Cardiac fibroblast (primary cell): Measurements from ENCODE around the gene ZBTB47.

ENCODE experiments used
- DNase-seq, 2 donors: peaks; one replicate each; pipeline versions ENCODE4 v3.0.0 to v3.0.0-alpha.2; 2010; ENCODE audit warnings: low read depth in 2 of 2
- H3K4me3 ChIP-seq, 2 donors: replicated peaks in 1 of 2; 1 replicate in 1 of 2; 2 replicates in 1 of 2; pipeline ENCODE4 v1.5.1; 2011; ENCODE audit warnings: low read depth in 2 of 2, low read length in 2 of 2, mild to moderate bottlenecking in 2 of 2, moderate library complexity in 1 of 2
- CTCF ChIP-seq: IDR thresholded peaks from one replicate; pipeline ENCODE4 v1.5.1; 2011; ENCODE audit warnings: low read depth, mild to moderate bottlenecking, low read length, inconsistent platforms

ZBTB47 gene

GRCh38 chr3:42688016-42688415 lies 34.5 kb downstream of the ZBTB47 start:
- no peak for DNase-seq
- no peak overlapping the region for H3K4me3 ChIP-seq
- no peak for TF ChIP-seq CTCF

- DNase-seq = no peak
- TF ChIP-seq CTCF = no peak
- H3K4me3 ChIP-seq = no peak overlapping the region
Measured at GRCh38 chr3:42688487-42689420, 35.3 kb downstream of the ZBTB47 start.

- no peak for TF ChIP-seq CTCF
- DNase-seq = no peak
- H3K4me3 ChIP-seq = no peak overlapping the region
Measured at GRCh38 chr3:42689421-42690014, 36.0 kb downstream of the ZBTB47 start.

- H3K4me3 ChIP-seq = no peak overlapping the region
- TF ChIP-seq CTCF = no peak
- DNase-seq = no peak
Measured at GRCh38 chr3:42690191-42690590, 36.7 kb downstream of the ZBTB47 start.

GRCh38 chr3:42690766-42691680 lies 37.5 kb downstream of the ZBTB47 start:
- H3K4me3 ChIP-seq = no peak overlapping the region
- no peak for DNase-seq
- no peak for TF ChIP-seq CTCF

GRCh38 chr3:42691816-42692666 lies 38.5 kb downstream of the ZBTB47 start:
- TF ChIP-seq CTCF = no peak
- no peak for DNase-seq
- no peak overlapping the region for H3K4me3 ChIP-seq
